H7 (cell line): ENCODE data around the gene ASAP2. TPM values are rescaled to one million over a fixed set of nuclear protein-coding genes. Genes with fewer than 3 reads are reported as not detected.

Experiments
- DNase-seq: peaks from one replicate; pipeline ENCODE4 v3.0.0; 2012
- H3K27me3 ChIP-seq: 2 replicates; pipeline ENCODE4 v1.6.0; 2011; ENCODE audit warnings: mild to moderate bottlenecking, low read length; ENCODE audit not compliant: control insufficient read depth, insufficient read depth
- H3K36me3 ChIP-seq: replicated peaks from 2 replicates; pipeline ENCODE4 v1.5.1; 2011; ENCODE audit warnings: low read length; ENCODE audit not compliant: control insufficient read depth, insufficient read depth
- H3K4me3 ChIP-seq: 2 replicates; pipeline ENCODE4 v1.5.1; 2011; ENCODE audit warnings: low read depth, mild to moderate bottlenecking, control low read depth, low read length, moderate library complexity; ENCODE audit not compliant: insufficient read depth
- total RNA-seq: library from RNA; depleted of rRNA; stranded (reverse); fragments of >200 nt; shearing (Covaris generic); gene quantifications from 2 replicates; pipeline ENCODE4 v1.2.3, GENCODE V29; 2014

The ASAP2 gene
- total RNA-seq, 1 experiment from 2014 or later = 5.2 TPM

DNA sequence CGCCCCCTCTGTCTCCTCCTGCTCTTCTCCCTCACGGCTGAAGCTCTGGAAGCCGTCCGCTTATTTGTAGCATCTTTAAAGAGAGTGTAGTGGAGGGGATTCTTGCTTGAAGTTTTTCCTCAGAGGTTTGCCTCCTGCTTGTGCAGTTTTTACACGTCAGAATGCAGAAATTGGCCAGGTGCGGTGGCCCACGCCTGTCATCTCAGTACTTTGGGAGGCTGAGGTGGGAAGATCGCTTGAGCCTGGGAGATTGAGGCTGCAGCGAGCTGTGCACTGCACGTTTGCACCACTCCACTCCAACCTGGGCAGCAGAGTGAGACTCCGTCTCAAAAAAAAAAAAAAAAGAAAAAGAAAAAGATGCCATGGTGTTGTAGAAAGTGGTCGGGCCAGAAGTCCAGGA is 147.7 kb downstream of the ASAP2 start:
- H3K4me3 ChIP-seq = no peak overlapping the region
- no peak for DNase-seq
- peaks cover 6% of the 10 kb centered on the region for H3K36me3 ChIP-seq

DNA sequence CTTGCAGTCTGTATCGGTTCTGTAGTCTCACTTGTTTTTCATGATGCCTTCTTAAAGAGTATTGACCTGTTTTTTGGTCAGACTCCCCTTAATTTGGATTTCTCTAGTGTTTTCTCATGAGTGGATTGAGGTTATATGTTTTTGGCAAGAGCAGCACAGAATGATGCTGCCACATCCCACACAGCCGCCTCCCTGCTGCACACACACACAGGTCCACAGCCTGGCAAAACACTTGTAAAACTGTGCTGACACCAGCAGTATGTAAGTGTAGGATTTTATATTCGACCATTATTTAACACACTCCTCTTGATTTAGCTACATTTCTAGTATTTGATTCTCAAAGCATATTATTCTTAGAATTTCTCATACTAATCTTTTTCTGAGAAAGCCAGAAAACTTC is 148.7 kb downstream of the ASAP2 start:
- no peak for DNase-seq
- Histone ChIP-seq H3K36me3 (peaks cover 7% of the 10 kb centered on the region), H3K4me3 (no peak overlapping the region), H3K27me3 (no peaks in the 10 kb centered on the region)

More for the DNA sequence above, 147.7 kb downstream of the ASAP2 start:
- no peaks in the 10 kb centered on the region for H3K27me3 ChIP-seq

DNA sequence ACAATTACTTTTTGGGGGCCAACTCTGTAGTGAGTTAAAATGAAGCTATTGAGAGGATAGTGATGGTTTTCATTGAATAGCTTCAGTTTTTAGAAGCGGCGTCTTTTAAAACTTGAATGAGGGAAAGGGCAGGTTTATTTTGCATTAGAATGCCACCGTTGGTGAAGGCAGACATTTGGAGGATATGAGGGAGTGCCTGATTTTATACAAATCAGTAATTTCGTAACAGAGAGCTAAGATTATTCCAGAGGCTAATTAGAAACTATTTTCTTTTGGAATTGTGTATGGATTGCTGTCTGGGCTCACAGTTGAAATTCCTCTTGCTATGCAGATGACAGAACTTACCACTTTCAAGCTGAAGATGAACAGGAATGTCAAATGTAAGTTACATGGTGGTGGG is 149.1 kb downstream of the ASAP2 start:
- H3K36me3 ChIP-seq = peaks cover 6% of the 10 kb centered on the region
- no peak overlapping the region for H3K4me3 ChIP-seq
- no peak for DNase-seq
- no peaks in the 10 kb centered on the region for H3K27me3 ChIP-seq

DNA sequence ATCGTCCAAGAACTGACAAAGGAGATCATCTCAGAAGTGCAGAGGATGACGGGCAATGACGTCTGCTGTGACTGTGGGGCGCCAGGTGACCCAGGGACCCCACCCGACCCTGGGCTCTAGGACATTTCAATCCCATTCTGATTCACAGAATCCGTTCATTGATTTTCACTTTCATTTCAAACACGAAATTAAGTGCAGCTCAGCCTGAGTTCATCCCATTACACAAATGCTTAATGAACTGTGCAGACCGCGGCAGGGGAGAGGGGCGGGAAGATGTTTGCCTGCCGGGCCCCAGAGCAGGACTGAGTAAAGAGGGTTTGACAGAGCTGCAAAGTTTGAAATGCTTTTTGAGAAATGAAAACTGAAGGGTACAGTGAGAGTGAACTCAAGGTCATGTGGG is 149.6 kb downstream of the ASAP2 start:
- H3K36me3 ChIP-seq = peaks cover 5% of the 10 kb centered on the region
- H3K27me3 ChIP-seq = no peaks in the 10 kb centered on the region
- DNase-seq = no peak
- H3K4me3 ChIP-seq = no peak overlapping the region

DNA sequence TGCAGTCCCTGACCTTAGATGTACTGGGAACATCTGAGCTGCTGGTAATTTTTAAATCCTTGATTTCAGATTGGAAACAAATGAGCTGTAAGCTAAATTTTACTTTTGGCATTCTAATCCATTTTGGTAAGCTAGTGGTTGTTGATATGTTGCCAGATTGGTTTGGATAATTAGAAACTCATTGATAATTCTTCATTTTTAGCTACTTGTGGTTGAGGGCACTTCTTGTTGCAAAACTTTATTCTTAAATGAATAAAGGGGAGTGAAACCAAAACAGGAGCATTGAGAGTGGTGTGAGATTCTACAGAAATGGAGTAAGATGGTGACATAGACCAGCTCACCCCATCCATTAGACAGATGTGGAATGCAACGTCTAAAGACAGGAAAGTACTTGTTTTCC is 152.2 kb downstream of the ASAP2 start:
- peaks cover 3% of the 10 kb centered on the region for H3K36me3 ChIP-seq

DNA sequence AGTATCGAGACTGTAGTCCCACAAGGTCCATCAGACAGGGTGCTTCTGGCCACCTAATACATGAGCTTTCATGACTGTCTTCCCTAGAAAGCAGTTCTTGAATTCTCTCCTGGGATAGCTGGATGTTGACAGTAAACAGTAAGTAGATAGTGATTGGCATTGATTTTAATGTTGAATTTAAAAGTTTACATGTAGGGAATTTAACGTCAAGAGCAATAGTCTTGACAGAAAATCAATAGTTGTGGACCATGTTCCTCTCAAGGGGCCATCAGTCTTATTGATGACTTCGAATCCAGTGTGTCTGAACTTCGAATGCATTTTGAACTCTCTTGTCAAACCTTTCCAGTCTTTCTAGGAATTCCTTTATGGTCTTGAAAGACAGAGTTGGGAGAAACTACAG is 152.9 kb downstream of the ASAP2 start:
- Histone ChIP-seq H3K4me3 (no peak overlapping the region), H3K36me3 (peaks cover 3% of the 10 kb centered on the region), H3K27me3 (no peaks in the 10 kb centered on the region)
- DNase-seq = no peak

More for the DNA sequence above, 152.2 kb downstream of the ASAP2 start:
- Histone ChIP-seq H3K4me3 (no peak overlapping the region), H3K27me3 (no peaks in the 10 kb centered on the region)
- no peak for DNase-seq

DNA sequence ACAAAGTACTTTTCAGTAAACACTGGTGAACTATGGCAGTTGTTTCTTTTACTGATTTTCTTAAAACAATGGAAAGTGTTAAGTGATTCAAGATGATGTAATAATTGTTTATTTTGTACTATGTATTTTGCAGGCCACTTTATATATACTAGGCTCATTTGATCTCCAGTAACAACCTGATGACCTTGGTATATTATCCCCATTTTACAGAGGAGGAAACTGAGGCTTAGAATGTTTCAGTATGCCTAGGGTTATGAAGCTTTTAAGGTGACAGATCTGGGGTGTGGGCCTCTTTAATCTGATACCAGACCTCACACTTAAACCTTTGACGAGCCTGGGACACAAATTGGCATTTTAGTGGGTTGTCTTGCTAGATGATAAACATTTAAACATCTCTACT is 153.5 kb downstream of the ASAP2 start:
- Histone ChIP-seq H3K27me3 (no peaks in the 10 kb centered on the region), H3K4me3 (no peak overlapping the region), H3K36me3 (peaks cover 3% of the 10 kb centered on the region)
- no peak for DNase-seq

DNA sequence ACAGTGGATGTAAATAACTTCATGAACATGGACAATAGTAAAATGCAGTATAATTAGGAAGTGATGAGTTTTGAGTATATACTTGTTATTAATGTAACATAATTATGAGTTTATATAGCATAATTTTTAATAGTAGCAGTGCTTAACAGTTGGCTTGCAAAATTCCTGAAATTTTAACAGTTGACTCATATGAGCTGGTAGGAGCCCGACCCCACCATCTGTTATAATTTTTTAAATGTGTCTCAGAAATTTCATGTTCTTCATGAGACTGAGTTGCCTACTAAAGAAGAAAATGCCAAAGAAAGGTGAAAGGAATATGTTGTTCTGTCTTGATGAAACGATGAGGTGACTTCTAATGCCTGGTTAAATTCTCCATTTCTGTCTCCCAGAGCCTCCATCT is 154.1 kb downstream of the ASAP2 start:
- no peak for DNase-seq
- no peak overlapping the region for H3K4me3 ChIP-seq
- H3K27me3 ChIP-seq = no peaks in the 10 kb centered on the region
- peaks cover 3% of the 10 kb centered on the region for H3K36me3 ChIP-seq

DNA sequence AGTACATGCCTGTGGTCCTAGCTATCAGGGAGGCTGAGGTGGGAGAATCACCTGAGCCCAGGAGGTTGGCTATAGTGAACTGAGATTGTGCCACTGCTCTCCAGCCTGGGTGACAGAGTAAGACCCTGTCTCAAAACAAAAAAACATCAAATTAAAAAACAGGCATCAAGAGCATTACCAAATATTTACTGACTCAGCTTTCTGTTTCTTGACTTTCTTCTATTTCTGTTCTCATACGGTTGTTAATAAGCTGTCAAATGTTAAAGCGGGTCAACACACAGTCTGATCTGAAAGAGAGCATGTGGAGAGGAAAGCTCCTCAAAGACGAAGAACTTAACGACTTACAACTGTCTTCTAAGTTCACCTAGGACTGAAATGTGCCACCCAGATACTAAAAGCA is 157.8 kb downstream of the ASAP2 start:
- Histone ChIP-seq H3K4me3 (no peak overlapping the region), H3K27me3 (no peaks in the 10 kb centered on the region), H3K36me3 (peaks cover 2% of the 10 kb centered on the region)
- DNase-seq = no peak

DNA sequence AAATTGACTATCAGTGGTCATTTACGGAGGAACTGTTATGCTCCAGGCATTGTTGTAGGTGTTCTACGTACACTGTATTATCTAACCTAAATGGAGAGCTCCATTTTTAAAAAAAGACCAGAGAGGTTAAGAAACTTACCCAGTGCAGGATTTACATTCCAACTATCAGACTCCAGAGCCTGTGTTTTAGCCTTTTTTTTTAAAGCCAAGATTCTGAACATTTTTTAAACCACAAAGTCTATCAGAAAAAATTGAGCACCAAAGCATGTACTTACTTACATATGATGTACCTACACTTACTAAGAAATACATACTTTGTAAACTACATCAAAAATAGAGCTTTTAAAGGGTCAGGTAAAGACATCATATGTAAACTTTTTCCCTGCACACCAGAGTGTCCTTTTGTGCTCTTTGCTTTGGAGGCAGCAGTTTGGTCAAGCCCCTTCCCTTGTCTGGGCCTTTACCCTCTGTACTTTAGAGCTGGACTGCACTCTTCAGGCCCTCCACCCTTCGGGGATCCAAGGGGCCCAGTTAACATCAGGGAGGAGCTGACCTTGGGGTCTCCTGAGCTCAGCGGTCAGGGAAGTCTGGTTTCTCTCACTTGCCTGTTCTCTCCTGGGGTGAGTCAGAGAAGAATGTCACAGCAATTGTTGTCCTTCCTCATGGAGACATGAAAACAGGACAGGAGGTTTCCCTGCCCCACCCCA is 158.3 kb downstream of the ASAP2 start:
- no peak overlapping the region for H3K4me3 ChIP-seq
- no peaks in the 10 kb centered on the region for H3K27me3 ChIP-seq
- DNase-seq = no peak
- H3K36me3 ChIP-seq = peaks cover 2% of the 10 kb centered on the region

DNA sequence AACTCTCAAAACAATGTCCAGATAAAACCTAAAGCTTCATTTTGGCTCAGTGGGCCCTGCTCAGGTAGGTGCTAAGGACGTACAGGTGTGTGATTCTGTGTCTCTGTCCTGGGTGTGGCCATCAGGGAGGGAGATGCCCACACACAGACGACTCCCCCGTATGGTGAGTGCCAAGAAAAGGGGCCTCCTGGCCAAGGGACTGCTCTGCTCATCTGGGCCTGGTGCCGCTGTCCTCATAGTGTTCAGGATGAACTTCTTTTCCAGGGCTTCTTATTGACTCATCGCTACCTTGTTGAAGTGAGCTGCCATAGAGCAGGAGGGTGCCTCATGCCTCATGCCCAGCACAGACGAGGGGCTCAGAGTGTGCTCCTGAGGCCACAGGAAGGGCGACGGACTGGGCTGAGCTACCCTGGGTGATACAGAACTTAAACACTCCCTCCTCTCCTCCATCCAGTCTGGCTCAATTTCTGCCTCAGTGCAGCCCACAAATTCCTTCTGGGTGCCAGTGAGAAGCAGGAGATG is 158.9 kb downstream of the ASAP2 start:
- H3K4me3 ChIP-seq = no peak overlapping the region
- H3K27me3 ChIP-seq = no peaks in the 10 kb centered on the region
- peaks cover 2% of the 10 kb centered on the region for H3K36me3 ChIP-seq
- no peak for DNase-seq

DNA sequence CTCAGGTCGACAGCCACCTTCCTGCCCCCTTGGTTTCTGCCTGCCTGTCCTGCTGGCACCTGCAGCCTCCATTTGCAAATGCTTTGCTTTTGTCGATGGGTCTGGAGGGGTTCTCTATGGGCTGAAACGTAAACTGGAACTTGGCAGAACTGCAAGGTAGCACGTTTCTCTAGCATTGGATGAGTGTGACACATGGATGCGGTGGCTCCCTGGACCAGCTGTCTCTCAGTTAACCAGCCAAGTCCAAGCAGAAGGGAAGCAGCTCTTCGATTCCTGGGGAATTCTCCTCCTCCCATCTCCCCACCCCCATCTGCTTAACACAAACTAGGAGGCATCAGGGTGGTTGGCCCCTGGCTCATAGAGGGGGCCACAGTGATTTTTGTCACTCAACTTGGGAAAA is 159.4 kb downstream of the ASAP2 start:
- no peaks in the 10 kb centered on the region for H3K27me3 ChIP-seq
- H3K36me3 ChIP-seq = peaks cover 2% of the 10 kb centered on the region
- no peak overlapping the region for H3K4me3 ChIP-seq
- DNase-seq = no peak

DNA sequence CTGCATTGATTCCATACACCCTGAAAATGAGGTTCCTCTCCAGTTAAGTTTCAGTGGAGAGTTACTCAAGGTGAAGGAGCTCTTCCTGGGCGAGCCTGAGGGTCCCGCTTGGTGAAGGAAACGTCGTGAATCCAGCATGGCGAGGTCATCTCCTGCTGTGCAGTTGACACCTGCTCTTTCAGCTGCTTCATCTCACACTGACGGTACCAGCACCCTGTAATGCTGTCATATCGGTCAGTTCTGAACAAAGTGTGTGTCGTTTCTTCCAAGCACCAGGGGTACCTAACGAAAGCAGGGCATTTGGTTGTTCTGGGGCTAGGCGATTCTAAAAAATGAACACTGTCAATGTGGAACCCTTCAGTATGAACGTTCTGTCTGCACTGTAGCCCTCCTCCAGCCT is 164.1 kb downstream of the ASAP2 start:
- peaks cover 2% of the 10 kb centered on the region for H3K36me3 ChIP-seq
- no peak overlapping the region for H3K4me3 ChIP-seq
- DNase-seq = no peak
- no peaks in the 10 kb centered on the region for H3K27me3 ChIP-seq

DNA sequence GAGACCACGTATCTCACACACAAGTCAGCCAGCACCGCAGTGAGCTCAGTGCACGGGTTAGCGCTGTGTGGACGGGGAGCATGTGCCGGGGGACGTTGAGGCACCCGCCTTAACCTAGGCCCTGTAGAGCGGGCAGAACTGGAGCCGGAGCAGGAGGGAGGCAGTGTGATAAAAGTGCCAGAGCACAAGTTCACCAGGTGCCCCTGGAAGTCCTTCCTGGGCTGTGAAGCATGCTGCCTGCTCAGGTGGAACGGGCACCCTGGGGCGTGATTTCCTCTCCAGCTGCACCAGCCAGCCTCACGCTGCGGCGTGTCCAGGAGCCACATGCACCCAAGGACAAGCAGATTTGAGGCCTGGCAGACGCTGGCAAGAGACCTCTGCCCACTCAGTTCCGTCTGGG is 166.4 kb downstream of the ASAP2 start:
- H3K27me3 ChIP-seq = no peaks in the 10 kb centered on the region
- DNase-seq = no peak
- no peak overlapping the region for H3K4me3 ChIP-seq
- peaks cover 2% of the 10 kb centered on the region for H3K36me3 ChIP-seq

DNA sequence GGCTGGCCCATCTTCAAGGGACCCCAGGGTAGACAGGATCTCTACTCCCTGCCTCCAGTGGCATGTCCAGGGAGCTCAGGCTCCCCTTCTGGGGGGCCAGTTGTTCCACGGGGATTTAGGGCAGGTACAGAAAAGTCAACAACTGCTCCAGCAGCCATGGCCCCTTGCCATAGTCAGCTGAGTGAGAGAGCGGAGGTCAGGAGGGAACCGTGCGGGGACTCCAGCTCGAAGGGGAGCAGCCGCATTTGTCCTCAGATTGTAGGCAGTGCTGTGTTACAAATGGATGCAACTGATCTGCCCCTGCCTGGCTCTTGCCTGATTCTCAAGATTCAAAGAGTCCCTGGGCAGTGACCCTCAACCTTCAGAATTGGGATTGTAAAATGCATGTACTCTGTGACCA is 166.9 kb downstream of the ASAP2 start:
- Histone ChIP-seq H3K4me3 (no peak overlapping the region), H3K27me3 (no peaks in the 10 kb centered on the region), H3K36me3 (peaks cover 2% of the 10 kb centered on the region)
- DNase-seq = no peak
